ENCODE data around the gene AHNAK2.

GRCh38 chr14:105026802-105027563 is 48.8 kb upstream of the AHNAK2 start:
- TF ChIP-seq, protein P1, sequence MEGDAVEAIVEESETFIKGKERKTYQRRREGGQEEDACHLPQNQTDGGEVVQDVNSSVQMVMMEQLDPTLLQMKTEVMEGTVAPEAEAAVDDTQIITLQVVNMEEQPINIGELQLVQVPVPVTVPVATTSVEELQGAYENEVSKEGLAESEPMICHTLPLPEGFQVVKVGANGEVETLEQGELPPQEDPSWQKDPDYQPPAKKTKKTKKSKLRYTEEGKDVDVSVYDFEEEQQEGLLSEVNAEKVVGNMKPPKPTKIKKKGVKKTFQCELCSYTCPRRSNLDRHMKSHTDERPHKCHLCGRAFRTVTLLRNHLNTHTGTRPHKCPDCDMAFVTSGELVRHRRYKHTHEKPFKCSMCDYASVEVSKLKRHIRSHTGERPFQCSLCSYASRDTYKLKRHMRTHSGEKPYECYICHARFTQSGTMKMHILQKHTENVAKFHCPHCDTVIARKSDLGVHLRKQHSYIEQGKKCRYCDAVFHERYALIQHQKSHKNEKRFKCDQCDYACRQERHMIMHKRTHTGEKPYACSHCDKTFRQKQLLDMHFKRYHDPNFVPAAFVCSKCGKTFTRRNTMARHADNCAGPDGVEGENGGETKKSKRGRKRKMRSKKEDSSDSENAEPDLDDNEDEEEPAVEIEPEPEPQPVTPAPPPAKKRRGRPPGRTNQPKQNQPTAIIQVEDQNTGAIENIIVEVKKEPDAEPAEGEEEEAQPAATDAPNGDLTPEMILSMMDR (IDR thresholded peaks at IDR 0.05; ENCODE audit: low read length) = no peak
- TF ChIP-seq EZH2 (optimal IDR thresholded peaks at IDR 0.05; ENCODE audit: low read depth, low read length) = no peak

All from MM.1S (cell line).